GM18873 (cell line): ENCODE measurements around the gene TMPRSS11F.

Experiments
- ATAC-seq: cut with Tn5 transposase; IDR thresholded peaks from one replicate; pipeline ENCODE4 v1.9.1; 2021; ENCODE audit warnings: mild to moderate bottlenecking, moderate library complexity, moderate number of reproducible peaks; ENCODE audit not compliant: unreplicated experiment, low FRiP score

Gene TMPRSS11F

DNA sequence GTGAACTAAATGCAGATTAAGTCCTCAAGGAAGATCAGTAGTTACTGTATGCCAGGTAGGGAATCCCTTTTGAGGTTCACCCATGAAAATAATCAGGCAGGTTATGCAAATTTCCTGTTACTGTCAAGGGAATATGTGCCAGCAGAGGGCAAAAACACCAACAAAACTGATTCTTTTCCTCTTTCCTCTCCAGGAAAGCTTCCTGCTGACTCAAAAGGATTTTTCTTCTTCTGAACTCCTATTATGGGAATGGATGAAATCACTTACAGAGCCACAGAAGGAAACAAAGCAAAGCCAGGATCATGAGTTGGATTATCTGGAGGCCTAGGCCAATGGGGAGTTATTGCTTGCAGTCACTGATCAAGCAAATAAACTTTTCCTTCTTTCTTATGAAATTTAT is 49.7 kb downstream of the TMPRSS11F start:
- no peak for ATAC-seq

- ATAC-seq, result no peak
Measured at GRCh38 chr4:68077737-68078136, 51.9 kb downstream of the TMPRSS11F start.

- no peak for ATAC-seq
Measured at GRCh38 chr4:68077301-68077700, 52.4 kb downstream of the TMPRSS11F start.

- ATAC-seq, result no peak
Measured at GRCh38 chr4:68076194-68076593, 53.5 kb downstream of the TMPRSS11F start.

- ATAC-seq, result no peak
Measured at GRCh38 chr4:68074397-68074796, 55.3 kb downstream of the TMPRSS11F start.

DNA sequence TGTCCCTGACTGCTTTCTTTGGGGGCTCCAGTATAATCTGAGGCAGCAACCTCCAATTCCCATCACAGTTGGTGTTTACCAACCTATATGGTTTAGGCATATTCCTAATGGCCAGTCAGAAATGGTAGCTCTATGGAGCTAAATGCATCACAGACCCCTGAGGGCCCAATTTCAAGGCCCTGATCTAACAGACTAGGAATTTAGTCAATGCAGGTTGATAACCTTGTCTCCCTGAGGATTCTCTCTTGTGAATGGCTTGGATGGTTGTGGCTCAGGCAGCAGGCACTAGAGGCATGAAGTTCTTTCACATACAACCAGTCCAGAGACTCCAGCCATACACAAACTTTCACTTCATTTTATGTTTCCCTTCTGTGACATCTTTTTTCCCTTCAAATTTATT is 59.4 kb downstream of the TMPRSS11F start:
- no peak for ATAC-seq

- no peak for ATAC-seq
Measured at GRCh38 chr4:68062501-68062900, 67.2 kb downstream of the TMPRSS11F start.

- ATAC-seq, result no peak
Measured at GRCh38 chr4:68038272-68038671, 91.4 kb downstream of the TMPRSS11F start.

DNA sequence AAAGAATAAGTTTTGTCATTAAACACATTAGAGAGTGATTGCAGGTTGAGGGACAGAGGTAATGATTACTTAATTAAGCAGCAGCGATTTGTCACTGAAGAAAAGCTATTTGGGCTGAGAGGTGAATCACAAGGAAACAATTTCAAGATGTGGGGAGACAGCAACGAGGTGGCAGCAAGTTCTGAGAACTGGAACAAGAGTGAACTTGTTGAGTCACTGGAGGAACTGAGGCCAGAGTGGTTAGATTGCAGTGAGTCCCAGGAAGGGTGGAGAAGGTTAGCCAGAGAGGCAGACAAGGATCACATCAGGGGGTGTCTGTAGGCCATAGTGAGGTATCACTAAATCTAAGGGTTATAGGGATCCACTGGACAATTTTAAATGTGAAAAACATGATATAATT is 108.5 kb downstream of the TMPRSS11F start:
- no peak for ATAC-seq

DNA sequence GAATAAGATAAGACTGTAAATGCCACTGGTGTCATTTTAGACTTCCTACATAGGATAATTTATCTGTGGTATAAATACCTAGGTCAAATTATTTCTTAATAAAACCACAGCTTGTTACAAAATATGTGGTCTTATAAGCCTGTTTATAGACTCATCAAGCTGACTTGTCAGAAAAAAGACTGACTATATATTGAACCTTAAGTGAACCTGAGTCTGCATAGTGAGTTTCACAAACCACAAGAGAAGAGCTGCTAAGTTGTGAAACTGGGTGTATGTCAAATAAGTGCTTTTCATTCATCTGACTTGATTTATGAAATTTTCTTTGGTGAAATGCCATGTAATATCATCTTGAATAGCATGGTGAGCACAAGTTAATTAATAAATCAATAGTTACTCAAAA is 118.0 kb downstream of the TMPRSS11F start:
- ATAC-seq, result no peak
